ENCODE data around the gene MAPKAPK2. TPM values are rescaled to one million over a fixed set of nuclear protein-coding genes. Genes with fewer than 3 reads are reported as not detected.
"Not testable (repeated sequence)": the region's sequence is repeated elsewhere in the genome, so short reads cannot be mapped to it uniquely, and the experiment has no call there.

MAPKAPK2 gene
- total RNA-seq, 1 donor from 2014 or later, result 51.1 TPM

GRCh38 chr1:206771338-206771692, 86.6 kb downstream of the MAPKAPK2 start:
- peaks cover 8% of the 10 kb centered on the region for H3K4me1 ChIP-seq
- intact Hi-C loops (cut with DNase I), result no loop called here
- no peaks in the 10 kb centered on the region for H3K27me3 ChIP-seq
- DNase-seq (ENCODE audit: extremely low spot score in 2 of 2), result no peak
- H3K9me3 ChIP-seq, result no peaks in the 10 kb centered on the region
- H3K27ac ChIP-seq, result no peak overlapping the region
- H3K4me3 ChIP-seq, result no peak overlapping the region
- TF ChIP-seq CTCF (IDR thresholded peaks at IDR 0.05), result no peak
- no peak for TF ChIP-seq POLR2A (IDR thresholded peaks at IDR 0.05)
- TF ChIP-seq POLR2AphosphoS5 (IDR thresholded peaks at IDR 0.05; ENCODE audit: insufficient read depth in 1 of 2, low read depth in 1 of 2), result no peak
- H3K36me3 ChIP-seq, result no peaks in the 10 kb centered on the region

- no peak for TF ChIP-seq POLR2AphosphoS5 (IDR thresholded peaks at IDR 0.05; ENCODE audit: insufficient read depth in 1 of 2, low read depth in 1 of 2)
- TF ChIP-seq POLR2A (IDR thresholded peaks at IDR 0.05), result no peak
- no peak for TF ChIP-seq CTCF (IDR thresholded peaks at IDR 0.05)
- peaks cover 8% of the 10 kb centered on the region for H3K4me1 ChIP-seq
- intact Hi-C loops (cut with DNase I), result no loop called here
- DNase-seq (ENCODE audit: extremely low spot score in 2 of 2), result no peak
- no peak within 1 kb of the TSS for H3K4me3 ChIP-seq
- H3K9me3 ChIP-seq, result no peaks in the 10 kb centered on the region
- no peaks in the 10 kb centered on the region for H3K36me3 ChIP-seq
- no peak within 1 kb of the TSS for H3K27ac ChIP-seq
- H3K27me3 ChIP-seq, result no peaks in the 10 kb centered on the region
Measured at GRCh38 chr1:206772243-206772937, 87.7 kb downstream of the MAPKAPK2 start, which contains the start of gene IL10. Gene IL10 (minus strand): TSS chr1:206772494. CDS start chr1:206772435, 59 bp downstream.

GRCh38 chr1:206774093-206774492, 89.4 kb downstream of the MAPKAPK2 start:
- TF ChIP-seq CTCF (IDR thresholded peaks at IDR 0.05) (no peak), POLR2A (IDR thresholded peaks at IDR 0.05) (no peak), POLR2AphosphoS5 (IDR thresholded peaks at IDR 0.05; ENCODE audit: insufficient read depth in 1 of 2, low read depth in 1 of 2) (no peak)
- no peak overlapping the region for H3K27ac ChIP-seq

GRCh38 chr1:206776229-206776628, 91.5 kb downstream of the MAPKAPK2 start:
- Histone ChIP-seq H3K4me3 (no peak overlapping the region), H3K9me3 (no peaks in the 10 kb centered on the region), H3K4me1 (peaks cover 8% of the 10 kb centered on the region), H3K27me3 (no peaks in the 10 kb centered on the region), H3K36me3 (no peaks in the 10 kb centered on the region), H3K27ac (no peak overlapping the region)
- intact Hi-C loops (cut with DNase I), result no loop called here
- TF ChIP-seq CTCF (IDR thresholded peaks at IDR 0.05), result no peak
- TF ChIP-seq POLR2A (IDR thresholded peaks at IDR 0.05), result no peak
- TF ChIP-seq POLR2AphosphoS5 (IDR thresholded peaks at IDR 0.05; ENCODE audit: insufficient read depth in 1 of 2, low read depth in 1 of 2), result no peak
- no peak for DNase-seq (ENCODE audit: extremely low spot score in 2 of 2)

More at GRCh38 chr1:206774093-206774492, 89.4 kb downstream of the MAPKAPK2 start:
- intact Hi-C loops (cut with DNase I), result no loop called here
- Histone ChIP-seq H3K9me3 (no peaks in the 10 kb centered on the region), H3K27me3 (no peaks in the 10 kb centered on the region), H3K4me1 (peaks cover 8% of the 10 kb centered on the region), H3K36me3 (no peaks in the 10 kb centered on the region), H3K4me3 (no peak overlapping the region)
- DNase-seq (ENCODE audit: extremely low spot score in 2 of 2), result no peak

DNA sequence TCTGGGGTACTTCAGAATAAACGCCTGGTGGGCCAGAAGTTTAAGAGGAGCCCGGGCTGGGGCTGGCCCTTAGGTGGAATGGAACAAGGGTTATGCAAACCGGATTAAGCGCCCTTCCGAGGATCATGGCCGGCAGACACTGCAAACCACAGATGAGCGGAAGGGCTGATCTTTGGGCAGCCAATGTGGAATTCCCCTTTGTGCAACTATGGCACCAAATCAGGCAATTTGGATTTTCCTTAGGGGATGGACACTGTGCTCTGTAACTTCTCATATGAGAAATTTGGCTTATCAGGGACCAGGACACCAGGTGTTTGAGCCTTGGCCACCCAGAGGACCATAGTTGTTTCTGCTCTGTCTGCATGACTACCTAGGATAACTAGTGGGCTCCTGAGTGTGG, 93.3 kb downstream of the MAPKAPK2 start:
- Histone ChIP-seq H3K27ac (no peak overlapping the region), H3K27me3 (no peaks in the 10 kb centered on the region), H3K9me3 (no peaks in the 10 kb centered on the region), H3K4me1 (peaks cover 8% of the 10 kb centered on the region), H3K4me3 (no peak overlapping the region), H3K36me3 (no peaks in the 10 kb centered on the region)
- intact Hi-C loops (cut with DNase I), result no loop called here
- DNase-seq (ENCODE audit: extremely low spot score in 2 of 2), result no peak
- TF ChIP-seq POLR2AphosphoS5 (IDR thresholded peaks at IDR 0.05; ENCODE audit: insufficient read depth in 1 of 2, low read depth in 1 of 2) (no peak), POLR2A (IDR thresholded peaks at IDR 0.05) (no peak), CTCF (IDR thresholded peaks at IDR 0.05) (no peak)

- H3K4me3 ChIP-seq; H3K36me3 ChIP-seq; DNase-seq (ENCODE audit: extremely low spot score in 2 of 2); H3K4me1 ChIP-seq; H3K27ac ChIP-seq; H3K27me3 ChIP-seq; H3K9me3 ChIP-seq; intact Hi-C loops (cut with DNase I): not testable (repeated sequence)
Measured at GRCh38 chr1:206778911-206779310, 94.2 kb downstream of the MAPKAPK2 start.
